ENCODE data around the gene DGUOK. TPM values are rescaled to one million over a fixed set of nuclear protein-coding genes. Genes with fewer than 3 reads are reported as not detected.

The DGUOK gene
- total and polyA plus RNA-seq, 2 donors from 2014 or later: 44.4 to 86.2 TPM

DNA sequence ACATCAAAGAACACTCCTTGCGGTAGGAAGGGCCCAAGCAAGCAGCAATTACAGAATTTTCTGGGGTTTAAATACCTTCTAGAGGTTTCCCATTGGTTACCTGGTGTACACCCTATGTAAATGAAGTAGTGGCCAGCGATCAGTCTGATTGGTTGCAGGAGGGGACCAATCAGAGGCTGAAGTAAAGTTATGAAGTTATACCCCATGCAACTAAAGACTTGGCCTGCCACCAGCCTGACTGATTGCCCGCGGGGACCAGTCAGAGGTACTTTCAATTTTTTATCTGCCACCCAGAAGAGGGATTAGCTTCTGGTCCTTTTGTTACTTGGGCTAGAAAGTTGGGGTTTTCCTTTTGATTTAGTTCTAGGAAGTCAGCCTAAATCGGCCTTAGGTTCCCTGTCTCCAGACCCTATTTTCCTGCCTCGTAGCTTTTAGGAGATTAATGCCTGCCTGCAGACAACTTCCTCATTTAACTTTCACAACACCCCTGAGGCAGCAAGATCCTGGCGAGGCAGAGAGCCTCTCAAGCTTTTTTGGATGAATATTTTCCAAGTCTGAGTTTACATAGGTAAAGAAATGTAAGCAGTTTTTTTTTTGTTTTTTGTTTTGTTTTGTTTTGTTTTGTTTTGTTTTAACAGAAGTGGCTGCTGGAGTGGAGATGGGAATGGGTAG is 1.5 kb upstream of the DGUOK start:
- DNase-seq (no peak), FAIRE-seq (no peak)
- Histone ChIP-seq H3K27ac (ENCODE audit: low read depth in 2 of 2, low read length in 2 of 2) (no peak overlapping the region), H3K9me3 (ENCODE audit: control insufficient read depth in 2 of 3, insufficient read depth in 1 of 3, low read length in 3 of 3) (no peaks in the 10 kb centered on the region), H3K27me3 (ENCODE audit: control insufficient read depth, insufficient read depth, low read length) (no peaks in the 10 kb centered on the region), H3K36me3 (ENCODE audit: control insufficient read depth in 2 of 3, insufficient read depth in 3 of 3, low read length in 3 of 3) (no peaks in the 10 kb centered on the region), H3K4me3 (ENCODE audit: low read length in 3 of 3) (no peak overlapping the region), H3K4me1 (ENCODE audit: control insufficient read depth in 2 of 3, insufficient read depth in 2 of 3, low read depth in 1 of 3, low read length in 3 of 3) (peaks cover 0 to 9% (median 0%) of the 10 kb centered on the region in 3 donors), H3K9ac (ENCODE audit: low read length in 3 of 3) (no peak overlapping the region)
- TF ChIP-seq CTCF (IDR thresholded peaks at IDR 0.05; ENCODE audit: borderline replicate concordance, extremely low read depth, insufficient read depth): no peak
- intact Hi-C loops (cut with DNase I): no loop called here

DNA sequence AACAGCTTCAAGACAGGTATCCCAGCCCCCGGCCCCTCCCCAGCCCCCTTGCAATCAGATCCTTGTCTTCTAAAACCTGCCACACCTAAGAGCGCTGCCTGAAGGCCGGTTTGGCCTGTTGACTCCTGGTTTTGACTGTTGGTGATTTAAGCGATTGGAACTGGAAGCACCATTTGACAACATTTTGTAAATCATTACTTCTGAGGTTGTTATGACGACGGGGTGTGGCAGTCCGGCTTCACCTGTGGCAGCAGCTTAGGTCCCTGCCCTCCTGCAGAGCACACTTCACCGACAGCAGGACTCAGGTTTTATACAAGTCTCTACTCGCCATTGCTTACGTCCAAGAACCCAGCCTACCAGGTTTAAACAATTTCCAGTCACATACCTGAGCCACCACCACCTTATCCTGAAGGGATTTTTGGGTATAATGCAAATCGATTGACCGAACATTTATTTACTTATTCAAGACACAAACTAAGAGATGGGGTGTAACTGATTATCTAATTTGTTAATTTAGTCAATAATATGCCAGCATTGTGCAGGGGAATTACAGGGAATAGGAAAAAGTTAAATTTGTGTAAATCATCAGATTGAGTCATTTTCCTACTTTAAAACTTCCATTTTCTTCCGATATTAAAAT is 707 bp upstream of the DGUOK start:
- Histone ChIP-seq H3K27ac (ENCODE audit: low read depth in 2 of 2, low read length in 2 of 2) (no peak overlapping the region), H3K36me3 (ENCODE audit: control insufficient read depth in 2 of 3, insufficient read depth in 3 of 3, low read length in 3 of 3) (no peaks in the 10 kb centered on the region), H3K27me3 (ENCODE audit: control insufficient read depth, insufficient read depth, low read length) (no peaks in the 10 kb centered on the region), H3K4me3 (ENCODE audit: low read length in 3 of 3) (peak overlapping the region; percentile 83 to 89 (median 88)), H3K9me3 (ENCODE audit: control insufficient read depth in 2 of 3, insufficient read depth in 1 of 3, low read length in 3 of 3) (no peaks in the 10 kb centered on the region), H3K4me1 (ENCODE audit: control insufficient read depth in 2 of 3, insufficient read depth in 2 of 3, low read depth in 1 of 3, low read length in 3 of 3) (peaks cover 0 to 9% (median 0%) of the 10 kb centered on the region in 3 donors), H3K9ac (ENCODE audit: low read length in 3 of 3) (peak overlapping the region in 1 of 3 donors; percentile 90)
- FAIRE-seq (no peak), DNase-seq (peak in 4 of 5 donors; percentile 14 to 72 (median 44))
- intact Hi-C loops (cut with DNase I): no loop called here
- TF ChIP-seq CTCF (IDR thresholded peaks at IDR 0.05; ENCODE audit: borderline replicate concordance, extremely low read depth, insufficient read depth): no peak

GRCh38 chr2:73927344-73927743 is 664 bp downstream of the DGUOK start:
- Histone ChIP-seq H3K4me1 (ENCODE audit: control insufficient read depth in 2 of 3, insufficient read depth in 2 of 3, low read depth in 1 of 3, low read length in 3 of 3) (peaks cover 0 to 9% (median 0%) of the 10 kb centered on the region in 3 donors), H3K36me3 (ENCODE audit: control insufficient read depth in 2 of 3, insufficient read depth in 3 of 3, low read length in 3 of 3) (peaks cover 0 to under 1% (median 0%) of the 10 kb centered on the region in 3 donors), H3K27ac (ENCODE audit: low read depth in 2 of 2, low read length in 2 of 2) (peak overlapping the region; percentile 88 to 95), H3K9ac (ENCODE audit: low read length in 3 of 3) (peak overlapping the region; percentile 83 to 90 (median 87)), H3K4me3 (ENCODE audit: low read length in 3 of 3) (peak overlapping the region; percentile 83 to 89 (median 88)), H3K9me3 (ENCODE audit: control insufficient read depth in 2 of 3, insufficient read depth in 1 of 3, low read length in 3 of 3) (no peaks in the 10 kb centered on the region), H3K27me3 (ENCODE audit: control insufficient read depth, insufficient read depth, low read length) (no peaks in the 10 kb centered on the region)
- no peak for DNase-seq
- TF ChIP-seq CTCF (IDR thresholded peaks at IDR 0.05; ENCODE audit: borderline replicate concordance, extremely low read depth, insufficient read depth): no peak
- no peak for FAIRE-seq
- intact Hi-C loops (cut with DNase I): no loop called here
